Bronchial epithelial cell (primary cell): ENCODE data around the gene ELOVL3. TPM values are rescaled to one million over a fixed set of nuclear protein-coding genes. Genes with fewer than 3 reads are reported as not detected.

Experiments used
- DNase-seq: peaks from one replicate; pipeline ENCODE4 v3.0.0-alpha.2; 2010; ENCODE audit warnings: low read depth
- FAIRE-seq: peaks from 2 replicates; lab custom pipeline; 2011; peaks lifted over from hg19 to GRCh38; lab: Jason Lieb, UNC
- H3K27me3 ChIP-seq: 2 replicates; pipeline ENCODE4 v1.5.1; 2011; ENCODE audit warnings: low read length; ENCODE audit not compliant: control insufficient read depth, insufficient read depth
- H3K36me3 ChIP-seq: 2 replicates; pipeline ENCODE4 v1.5.1; 2011; ENCODE audit warnings: low read length; ENCODE audit not compliant: control insufficient read depth, insufficient read depth
- H3K4me3 ChIP-seq: 2 replicates; pipeline ENCODE4 v1.5.1; 2011; ENCODE audit warnings: mild to moderate bottlenecking, low read depth, low read length, control low read depth
- CTCF ChIP-seq: IDR thresholded peaks from 2 replicates; pipeline ENCODE4 v1.5.1; 2011; ENCODE audit warnings: mild to moderate bottlenecking, moderate library complexity, low read length, control low read depth, inconsistent platforms; ENCODE audit not compliant: insufficient read depth, severe bottlenecking
- total RNA-seq: library from RNA; depleted of rRNA; stranded (reverse); fragments of >200 nt; gene quantifications from 2 replicates; pipeline ENCODE4 v1.2.1, GENCODE V29; 2014

ELOVL3 gene
- total RNA-seq, 1 donor from 2014 or later, result not detected

- TF ChIP-seq CTCF, result no peak
- DNase-seq (no peak), FAIRE-seq (no peak)
- no peak overlapping the region for H3K4me3 ChIP-seq
- H3K27me3 ChIP-seq, result no peaks in the 10 kb centered on the region
- H3K36me3 ChIP-seq, result no peaks in the 10 kb centered on the region
These were observed 53.0 kb downstream of the ELOVL3 start for GRCh38 chr10:102279104-102279503.

Other genes with a start within 250 kb of the ELOVL3 start
- 6.3 and 10.1 TPM in 2 replicates for gene ARMH3, start 170.1 kb upstream of the ELOVL3 start, total RNA-seq
- gene HPS6, start 160.9 kb upstream of the ELOVL3 start, total RNA-seq, result 33.4 and 34.4 TPM in 2 replicates
- 30.0 and 37.3 TPM in 2 replicates for gene LDB1, start 105.9 kb upstream of the ELOVL3 start, total RNA-seq
- gene PPRC1, start 93.3 kb upstream of the ELOVL3 start, total RNA-seq, result 7.8 and 10.0 TPM in 2 replicates
- 56.3 and 56.6 TPM in 2 replicates for gene NOLC1, start 73.9 kb upstream of the ELOVL3 start, total RNA-seq
- gene PITX3, start 15.2 kb downstream of the ELOVL3 start, total RNA-seq, result not detected in 2 replicates
- 8.7 and 12.7 TPM in 2 replicates for gene GBF1, start 19.2 kb downstream of the ELOVL3 start, total RNA-seq
- gene NFKB2, start 169.4 kb downstream of the ELOVL3 start, total RNA-seq, result 6.8 and 13.2 TPM in 2 replicates
- gene PSD, start 192.5 kb downstream of the ELOVL3 start, total RNA-seq, result under 0.01 and 0.51 TPM in 2 replicates
- gene FBXL15, start 194.5 kb downstream of the ELOVL3 start, total RNA-seq, result 9.7 and 12.5 TPM in 2 replicates
- gene CUEDC2, start 206.3 kb downstream of the ELOVL3 start, total RNA-seq, result 29.7 and 31.5 TPM in 2 replicates
- gene C10orf95, start 225.2 kb downstream of the ELOVL3 start, total RNA-seq, result 2.9 and 6.3 TPM in 2 replicates